G401 (cell line): ENCODE results near the gene PSMB3. TPM values are rescaled to one million over a fixed set of nuclear protein-coding genes. Genes with fewer than 3 reads are reported as not detected.
"Not testable (repeated sequence)": the region's sequence is repeated elsewhere in the genome, so short reads cannot be mapped to it uniquely, and the experiment has no call there.

Experiments
- DNase-seq: peaks from one replicate; pipeline ENCODE4 v3.0.0-alpha.2; 2015; ENCODE audit warnings: low spot score
- in situ Hi-C: cut with HindIII; loops from 2 replicates; pipeline ENCODE4 v1.10.0; 2016; ENCODE audit warnings: low sequenced_read_pairs, mixed read lengths
- total RNA-seq: library from RNA; depleted of rRNA; stranded (reverse); fragments of >200 nt; shearing (Covaris generic); gene quantifications from 2 replicates; pipeline ENCODE4 v1.2.3, GENCODE V29; 2014

Gene PSMB3
- total RNA-seq, 1 experiment from 2014 or later, result 277 TPM

DNA sequence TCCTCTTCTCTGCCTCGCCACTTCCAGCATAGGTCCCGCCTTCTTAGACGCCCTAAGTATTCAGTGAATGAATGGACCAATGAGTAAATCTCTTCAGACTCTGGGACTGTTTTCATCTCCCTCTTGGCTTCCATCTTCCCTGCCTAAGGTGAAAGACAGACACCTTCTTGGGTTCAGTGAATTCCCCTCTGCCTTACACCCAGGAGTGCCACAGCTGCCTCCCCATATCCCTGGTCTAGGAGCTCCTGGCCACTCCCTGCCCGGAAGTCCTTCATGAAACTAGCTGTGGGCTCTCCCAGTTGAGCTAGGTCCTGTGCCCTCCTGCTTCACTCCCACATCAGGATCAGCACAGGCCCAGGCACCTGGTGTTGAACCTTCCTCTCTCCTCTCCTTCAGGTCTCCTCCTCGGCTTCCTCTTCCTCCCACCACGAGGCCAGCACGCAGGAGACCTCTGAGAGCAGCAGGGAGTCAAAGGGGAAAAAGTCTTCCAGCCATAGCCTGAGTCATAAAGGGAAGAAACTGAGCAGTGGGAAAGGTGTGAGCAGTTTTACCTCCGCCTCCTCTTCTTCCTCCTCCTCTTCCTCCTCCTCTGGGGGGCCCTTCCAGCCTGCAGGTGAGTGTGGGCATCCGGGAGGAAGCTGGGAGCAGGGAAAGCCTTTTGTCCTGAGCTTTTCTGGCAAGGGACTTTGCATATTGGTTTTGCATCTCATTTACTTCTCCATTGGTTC lies 37.2 kb upstream of the PSMB3 start:
- no peak for DNase-seq
- in situ Hi-C loops, result no loop called here

- no peak for DNase-seq
- in situ Hi-C loops, result no loop called here
These were observed 36.1 kb upstream of the PSMB3 start for GRCh38 chr17:38716368-38717005.

- in situ Hi-C loops, result no loop called here
- peak; percentile 82 for DNase-seq
These were observed 35.3 kb upstream of the PSMB3 start for GRCh38 chr17:38717139-38717745.

GRCh38 chr17:38719289-38719942 lies 33.1 kb upstream of the PSMB3 start:
- DNase-seq, result no peak
- in situ Hi-C loops, result no loop called here

DNA sequence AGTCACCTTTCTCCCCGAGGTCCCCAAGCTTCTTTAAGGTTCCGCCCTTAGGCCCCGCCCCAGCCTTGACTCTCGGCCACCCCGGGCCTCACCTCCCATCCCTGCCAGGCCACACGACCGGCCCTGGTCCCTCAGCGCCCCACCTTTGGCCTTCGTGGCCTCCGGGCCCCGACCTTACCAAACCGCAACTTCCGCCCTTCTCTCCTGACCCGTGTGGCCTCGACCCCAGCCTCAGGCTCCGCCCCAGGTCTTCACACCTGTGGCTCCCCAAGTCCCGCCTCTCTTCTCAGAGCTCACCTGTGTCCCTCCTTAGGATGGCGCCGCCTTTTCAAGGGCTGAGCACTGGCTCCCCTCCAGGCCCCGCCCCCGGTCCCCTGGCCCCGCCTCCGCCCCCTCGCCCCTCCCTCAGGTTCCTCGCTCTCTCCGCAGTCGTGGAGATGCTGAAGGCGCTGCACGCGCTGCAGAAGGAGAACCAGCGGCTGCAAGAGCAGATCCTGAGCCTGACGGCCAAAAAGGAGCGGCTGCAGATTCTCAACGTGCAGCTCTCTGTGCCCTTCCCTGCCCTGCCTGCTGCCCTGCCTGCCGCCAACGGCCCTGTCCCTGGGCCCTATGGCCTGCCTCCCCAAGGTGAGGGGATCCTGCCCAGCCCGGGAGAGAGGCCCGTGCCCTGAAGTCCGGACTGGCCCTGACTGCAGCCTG lies 32.4 kb upstream of the PSMB3 start:
- in situ Hi-C loops, result no loop called here
- no peak for DNase-seq

- no peak for DNase-seq
- in situ Hi-C loops, result no loop called here
These were observed 31.6 kb upstream of the PSMB3 start for GRCh38 chr17:38720941-38721340.

GRCh38 chr17:38721802-38722201 lies 30.7 kb upstream of the PSMB3 start:
- in situ Hi-C loops, result no loop called here
- DNase-seq, result no peak

DNA sequence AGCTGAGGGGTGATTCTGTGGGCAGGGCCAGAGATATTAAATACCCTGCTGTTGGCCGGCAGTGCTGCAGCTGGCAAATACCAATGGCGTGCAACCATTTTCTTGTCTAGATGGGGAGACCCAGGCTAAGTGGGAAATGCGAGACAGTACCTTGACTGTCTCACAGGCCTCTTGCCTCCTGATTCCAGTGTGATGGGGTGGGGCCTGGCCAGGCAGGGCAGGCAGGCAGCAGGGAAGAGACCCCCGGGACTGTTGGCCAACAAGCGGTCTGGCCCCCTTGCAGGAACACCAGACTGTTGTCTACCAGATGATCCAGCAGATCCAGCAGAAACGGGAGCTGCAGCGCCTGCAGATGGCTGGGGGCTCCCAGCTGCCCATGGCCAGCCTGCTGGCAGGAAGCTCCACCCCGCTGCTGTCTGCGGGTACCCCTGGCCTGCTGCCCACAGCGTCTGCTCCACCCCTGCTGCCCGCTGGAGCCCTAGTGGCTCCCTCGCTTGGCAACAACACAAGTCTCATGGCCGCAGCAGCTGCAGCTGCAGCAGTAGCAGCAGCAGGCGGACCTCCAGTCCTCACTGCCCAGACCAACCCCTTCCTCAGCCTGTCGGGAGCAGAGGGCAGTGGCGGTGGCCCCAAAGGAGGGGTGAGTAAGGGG lies 28.1 kb upstream of the PSMB3 start:
- in situ Hi-C loops, result no loop called here
- peak; percentile 15 for DNase-seq

DNA sequence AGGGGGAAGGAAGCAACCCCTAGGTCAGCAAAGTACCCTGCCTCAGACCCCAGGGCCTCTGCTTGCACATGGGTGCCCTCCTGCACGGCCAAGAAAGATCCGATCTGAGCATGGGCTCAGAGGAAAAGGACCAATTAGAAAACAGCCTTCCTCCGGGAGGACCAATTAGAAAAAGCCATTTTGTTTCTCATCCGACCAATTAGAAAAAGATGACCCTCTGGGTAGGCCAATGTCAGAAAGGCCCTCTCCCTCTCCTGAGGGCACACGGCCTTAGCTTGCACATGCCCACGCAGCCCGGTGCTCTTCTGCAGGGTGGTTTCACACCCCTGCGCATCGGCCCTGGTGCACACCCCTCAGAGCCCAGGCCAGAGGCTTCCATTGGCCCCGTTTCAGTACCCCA lies 27.5 kb upstream of the PSMB3 start:
- in situ Hi-C loops, result no loop called here
- peak; percentile 67 for DNase-seq

DNA sequence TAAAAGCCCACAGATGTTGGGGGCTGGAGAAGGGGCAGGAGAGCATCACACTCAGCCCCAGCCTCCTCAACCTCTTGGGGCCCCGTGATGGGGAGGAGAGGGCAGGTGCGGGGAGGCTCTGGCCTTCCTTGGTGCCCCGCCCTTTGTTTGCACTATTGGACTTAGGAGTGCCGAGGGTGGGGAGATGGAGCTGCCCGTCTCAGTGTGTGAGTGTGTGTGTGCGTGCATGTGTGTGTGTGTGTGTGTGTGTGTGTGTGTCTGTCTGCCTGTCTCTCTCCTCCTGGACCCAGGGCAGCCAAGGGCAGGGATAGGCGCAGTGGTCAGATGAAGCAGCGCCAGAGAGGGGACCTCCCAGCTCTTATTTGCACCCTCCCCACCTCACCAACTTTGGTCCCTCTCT lies 26.4 kb upstream of the PSMB3 start:
- DNase-seq, in situ Hi-C loops: not testable (repeated sequence)

- in situ Hi-C loops, result no loop called here
- DNase-seq, result no peak
These were observed 24.8 kb upstream of the PSMB3 start for GRCh38 chr17:38727736-38728135.

DNA sequence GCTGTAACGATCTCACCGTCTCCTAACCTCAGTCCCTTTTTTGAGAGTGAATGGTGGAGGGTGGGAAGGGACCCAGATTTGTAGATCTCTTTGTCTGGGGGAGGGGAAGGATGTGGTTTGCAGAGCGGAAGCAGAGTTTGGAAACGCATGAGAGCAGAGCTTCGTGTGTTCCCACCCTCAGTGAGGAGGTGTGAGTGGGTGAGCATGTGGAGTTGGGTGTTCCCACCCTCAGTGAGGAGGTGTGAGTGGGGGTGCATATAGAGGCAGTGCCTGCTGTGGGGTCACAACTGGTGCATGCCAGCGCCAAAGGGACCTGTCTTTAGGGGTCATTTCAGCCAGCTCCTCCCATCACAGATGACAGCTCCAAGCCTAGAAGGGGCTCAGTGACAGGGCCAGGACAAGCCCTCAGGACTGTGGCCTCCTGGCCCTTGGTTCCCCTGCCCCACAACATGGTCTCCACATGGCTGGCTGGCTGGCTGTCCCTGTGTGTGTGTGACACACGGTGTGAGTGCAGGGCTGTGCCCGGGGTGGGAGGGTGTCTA lies 24.2 kb upstream of the PSMB3 start:
- in situ Hi-C loops, result no loop called here

DNA sequence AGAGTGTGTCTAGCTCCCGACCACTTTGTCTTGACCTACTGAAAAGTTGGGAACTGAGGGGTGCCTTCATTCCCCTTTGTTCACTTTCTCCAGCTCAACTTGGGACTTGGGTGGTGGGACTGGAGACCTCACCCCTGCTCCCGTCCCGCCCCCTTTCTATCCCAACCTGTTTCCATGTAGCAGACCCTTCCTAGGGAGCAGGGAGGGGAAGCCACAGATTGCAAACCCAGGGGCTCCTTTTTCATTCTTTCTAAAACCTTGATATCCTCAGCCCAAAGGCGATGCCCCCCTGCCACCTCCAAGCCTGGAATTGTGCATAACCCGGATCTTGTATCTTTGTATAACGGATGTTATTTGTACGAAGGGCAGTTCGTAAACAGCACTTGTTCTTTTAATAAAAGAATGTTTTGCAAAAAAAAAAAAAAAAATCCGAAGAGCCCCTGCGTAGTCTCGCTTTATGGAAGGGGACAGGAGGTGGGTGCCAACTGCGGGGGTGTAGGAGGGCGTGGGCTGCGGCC lies 23.1 kb upstream of the PSMB3 start:
- peak; percentile 25 for DNase-seq
- in situ Hi-C loops, result no loop called here

More for the DNA sequence above, 24.2 kb upstream of the PSMB3 start:
- peak; percentile 9 for DNase-seq

DNA sequence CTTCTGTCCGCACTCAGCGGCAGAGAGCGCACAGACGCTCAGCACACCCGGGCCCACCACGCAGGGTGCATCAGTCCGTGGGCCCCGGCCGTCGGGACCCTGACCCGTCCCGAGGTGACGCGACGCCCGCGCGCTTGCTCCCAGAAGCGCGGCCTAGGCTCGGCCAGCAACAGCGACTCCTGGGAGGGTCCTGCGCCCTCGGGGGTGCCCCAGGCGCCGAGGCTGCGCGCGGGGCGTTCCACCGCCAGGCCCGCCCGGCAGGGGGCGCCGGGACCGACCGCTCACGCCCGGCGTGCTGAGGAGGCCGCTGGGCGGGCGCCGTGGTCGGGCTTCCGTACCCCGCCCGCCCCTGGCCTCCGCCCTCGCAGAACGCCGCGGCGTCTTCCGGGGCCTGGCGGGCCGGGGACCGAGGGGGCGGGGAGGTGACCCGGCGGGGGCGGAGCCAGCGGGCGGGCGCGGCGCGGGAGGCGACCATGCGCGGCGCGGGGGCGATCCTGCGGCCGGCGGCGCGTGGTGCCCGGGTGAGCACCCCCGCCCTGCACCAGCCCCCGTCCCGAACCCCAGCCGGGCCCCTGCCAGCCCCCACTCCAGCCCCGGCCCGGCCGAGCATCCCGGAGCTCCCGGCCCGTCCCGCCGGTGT lies 22.5 kb upstream of the PSMB3 start, which contains the start of gene CISD3:
TSS of gene CISD3 (plus strand) at position 456 of the 640 bp plus-strand sequence. CDS start at position 474, 18 bp downstream.
- in situ Hi-C loops, result no loop called here
- peak; percentile 69 for DNase-seq

DNA sequence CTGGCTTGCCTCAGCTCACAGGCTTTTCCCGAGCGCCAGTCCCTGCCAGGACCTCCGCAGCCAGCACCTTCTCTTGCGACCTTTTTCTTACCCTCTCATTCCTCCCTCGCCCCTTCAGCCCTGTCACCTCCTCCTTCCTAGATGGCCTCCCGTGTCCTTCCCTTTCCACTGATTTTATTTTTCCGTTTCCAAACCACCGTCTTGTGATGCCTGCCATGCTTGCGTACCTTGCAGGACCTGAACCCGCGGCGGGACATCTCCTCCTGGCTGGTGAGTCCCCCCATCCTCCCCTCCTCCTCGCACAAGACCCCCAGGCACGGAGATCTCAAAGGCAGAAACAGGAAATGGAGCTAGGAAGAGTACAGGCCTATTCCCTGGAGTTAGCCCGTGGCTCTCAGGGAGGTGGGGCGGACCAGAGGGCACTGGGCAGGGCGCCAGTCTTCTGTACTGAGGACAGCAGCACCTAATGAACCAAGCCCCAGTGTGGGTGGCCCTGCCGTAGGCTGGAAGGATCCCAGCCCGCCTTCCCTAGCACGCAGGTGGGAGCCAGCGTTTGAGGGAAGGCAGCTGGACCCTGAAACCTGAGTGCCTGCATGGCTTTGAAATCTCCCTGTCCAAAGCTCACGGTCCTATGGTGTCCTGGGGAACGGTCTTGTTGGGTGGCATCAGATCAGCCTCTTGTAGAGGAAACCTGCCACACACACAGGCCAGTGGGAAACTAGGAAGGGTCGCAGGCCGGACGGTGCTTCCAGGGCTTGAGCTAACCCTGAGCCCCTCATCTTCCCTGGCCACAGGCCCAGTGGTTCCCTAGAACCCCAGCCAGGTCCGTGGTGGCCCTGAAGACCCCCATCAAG lies 21.8 kb upstream of the PSMB3 start:
- in situ Hi-C loops, result no loop called here
- peak; percentile 61 for DNase-seq

DNA sequence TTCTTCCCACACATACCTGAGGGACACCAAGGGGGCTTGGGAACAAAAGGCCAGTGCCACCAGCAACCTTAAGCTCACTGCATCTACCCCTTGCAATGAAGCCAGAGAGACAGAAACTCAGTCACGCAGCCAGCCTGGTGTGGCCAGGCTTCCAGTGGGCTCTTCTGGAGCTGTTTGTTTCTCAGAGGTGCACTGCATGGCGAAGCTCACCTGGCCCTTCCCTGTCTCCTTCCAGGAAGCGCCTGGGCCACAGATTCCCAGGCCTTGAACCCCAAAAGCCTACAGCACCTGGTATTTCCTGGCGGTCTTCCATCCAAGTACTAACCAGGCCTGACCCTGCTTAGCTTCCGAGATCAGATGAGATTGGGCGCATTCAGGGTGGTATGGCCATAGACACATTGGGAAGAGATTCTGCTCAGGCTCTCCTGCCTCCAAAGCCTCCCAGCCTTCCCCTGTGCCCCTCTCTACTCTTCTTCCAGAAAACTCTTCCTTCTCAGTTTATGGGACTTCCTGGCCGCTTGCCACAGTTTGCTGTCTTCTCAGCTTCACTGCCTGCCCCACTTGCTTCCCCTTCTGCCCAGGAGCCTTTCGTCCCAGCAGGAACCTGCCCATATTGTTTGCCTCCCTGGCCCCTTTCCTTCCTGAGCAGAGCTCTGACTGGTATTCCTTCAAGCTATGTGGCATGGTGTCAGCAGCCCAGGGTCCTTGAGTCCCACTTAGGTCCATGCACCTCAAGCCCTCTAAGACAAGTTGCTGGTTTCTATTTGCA lies 20.8 kb upstream of the PSMB3 start:
- in situ Hi-C loops, result no loop called here
- DNase-seq, result peak; percentile 22
